Epithelial cell of esophagus (primary cell): ENCODE data around the gene ZNF19.
"Not testable (repeated sequence)": the region's sequence is repeated elsewhere in the genome, so short reads cannot be mapped to it uniquely, and the experiment has no call there.

Source experiments
- DNase-seq: peaks from one replicate; pipeline ENCODE4 v3.0.0; 2010; ENCODE audit warnings: low read depth
- H3K4me3 ChIP-seq: 2 replicates; pipeline ENCODE4 v1.5.1; 2011; ENCODE audit warnings: mild to moderate bottlenecking, low read length, control low read depth
- TF ChIP-seq, protein P1 (sequence below): IDR thresholded peaks from 2 replicates; pipeline ENCODE4 v1.5.1; 2011; ENCODE audit warnings: low read depth, mild to moderate bottlenecking, low read length, control low read depth, inconsistent platforms; ENCODE audit not compliant: insufficient read depth; ENCODE audit errors: missing control alignments

ZNF19 gene

DNA sequence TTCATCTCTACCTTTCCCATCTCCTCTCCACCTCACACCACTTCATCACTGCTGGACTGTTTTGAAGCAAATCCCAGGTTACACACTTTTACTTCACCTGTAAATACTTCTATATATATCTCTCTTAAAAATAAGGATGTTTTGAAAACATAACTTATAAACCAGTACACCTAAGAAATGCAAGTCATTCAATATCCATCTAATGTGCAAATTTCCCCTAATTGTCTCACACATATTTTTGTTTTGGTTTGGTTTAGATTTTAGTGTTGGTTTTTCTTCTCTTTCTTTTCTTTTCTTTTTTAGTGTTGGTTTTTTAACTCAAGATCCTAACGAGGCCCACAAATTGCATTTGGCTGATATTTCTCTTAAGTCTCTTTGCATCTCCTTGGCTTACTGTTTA lies 17.9 kb upstream of the ZNF19 start:
- TF ChIP-seq, protein P1, sequence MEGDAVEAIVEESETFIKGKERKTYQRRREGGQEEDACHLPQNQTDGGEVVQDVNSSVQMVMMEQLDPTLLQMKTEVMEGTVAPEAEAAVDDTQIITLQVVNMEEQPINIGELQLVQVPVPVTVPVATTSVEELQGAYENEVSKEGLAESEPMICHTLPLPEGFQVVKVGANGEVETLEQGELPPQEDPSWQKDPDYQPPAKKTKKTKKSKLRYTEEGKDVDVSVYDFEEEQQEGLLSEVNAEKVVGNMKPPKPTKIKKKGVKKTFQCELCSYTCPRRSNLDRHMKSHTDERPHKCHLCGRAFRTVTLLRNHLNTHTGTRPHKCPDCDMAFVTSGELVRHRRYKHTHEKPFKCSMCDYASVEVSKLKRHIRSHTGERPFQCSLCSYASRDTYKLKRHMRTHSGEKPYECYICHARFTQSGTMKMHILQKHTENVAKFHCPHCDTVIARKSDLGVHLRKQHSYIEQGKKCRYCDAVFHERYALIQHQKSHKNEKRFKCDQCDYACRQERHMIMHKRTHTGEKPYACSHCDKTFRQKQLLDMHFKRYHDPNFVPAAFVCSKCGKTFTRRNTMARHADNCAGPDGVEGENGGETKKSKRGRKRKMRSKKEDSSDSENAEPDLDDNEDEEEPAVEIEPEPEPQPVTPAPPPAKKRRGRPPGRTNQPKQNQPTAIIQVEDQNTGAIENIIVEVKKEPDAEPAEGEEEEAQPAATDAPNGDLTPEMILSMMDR = no peak
- no peak overlapping the region for H3K4me3 ChIP-seq
- no peak for DNase-seq

DNA sequence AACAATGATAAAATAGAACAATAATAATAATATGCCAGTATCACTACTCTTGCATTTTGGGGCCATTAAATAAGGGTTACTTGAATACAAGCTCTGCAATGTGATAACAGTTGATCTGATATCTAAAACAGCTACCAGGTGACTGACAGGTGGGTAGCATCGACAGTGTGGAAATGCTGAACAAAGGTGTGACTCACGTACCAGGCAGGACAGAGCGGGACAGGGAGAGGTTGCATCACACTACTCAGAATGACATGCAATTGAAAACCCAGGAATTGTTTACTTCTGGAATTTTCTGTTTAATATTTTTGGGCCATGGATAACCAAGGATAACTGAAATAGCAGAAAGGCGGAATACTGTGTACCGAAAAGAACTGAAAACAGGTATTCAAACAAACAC lies 15.8 kb upstream of the ZNF19 start:
- TF ChIP-seq, protein P1 = no peak
- DNase-seq = peak; percentile 79
- H3K4me3 ChIP-seq = no peak overlapping the region

DNA sequence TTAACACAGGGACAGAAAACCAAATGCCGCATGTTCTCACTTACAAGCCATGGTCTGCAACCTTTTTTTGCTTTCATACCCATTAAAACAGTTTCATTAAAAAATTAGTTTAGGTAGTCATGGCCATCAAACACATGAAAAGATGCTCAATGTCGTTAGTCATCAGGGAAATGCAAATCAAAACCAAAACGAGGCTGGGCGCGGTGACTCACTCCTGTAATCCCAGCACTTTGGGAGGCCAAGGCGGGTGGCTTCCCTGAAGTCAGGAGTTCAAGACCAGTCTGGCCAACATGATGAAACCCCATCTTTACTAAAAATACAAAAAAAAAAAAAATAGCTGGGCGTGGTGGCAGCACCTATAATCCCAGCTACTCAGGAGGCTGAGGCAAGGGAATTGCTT lies 14.9 kb upstream of the ZNF19 start:
- DNase-seq = peak; percentile 30
- H3K4me3 ChIP-seq = not testable (repeated sequence)

DNA sequence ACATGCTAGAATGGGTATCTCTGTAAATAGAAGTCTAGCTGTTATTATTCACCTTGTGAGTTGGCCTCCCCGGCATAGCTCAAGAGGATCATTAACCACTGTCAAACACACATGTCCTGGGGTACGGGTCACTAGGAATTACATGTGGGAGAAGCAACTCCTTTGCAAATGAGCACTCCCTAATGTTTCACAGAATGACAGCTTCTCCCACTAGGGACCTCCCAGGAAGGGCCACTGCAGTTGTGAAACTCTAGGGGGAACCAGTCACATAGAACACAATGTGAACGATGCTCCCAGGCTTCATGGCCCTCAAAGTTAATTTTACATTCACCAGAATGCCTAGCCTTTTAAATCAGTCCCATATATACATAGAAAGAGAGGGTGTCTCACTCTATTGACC lies 12.4 kb upstream of the ZNF19 start:
- no peak for DNase-seq
- TF ChIP-seq, protein P1 = no peak
- H3K4me3 ChIP-seq = no peak overlapping the region

DNA sequence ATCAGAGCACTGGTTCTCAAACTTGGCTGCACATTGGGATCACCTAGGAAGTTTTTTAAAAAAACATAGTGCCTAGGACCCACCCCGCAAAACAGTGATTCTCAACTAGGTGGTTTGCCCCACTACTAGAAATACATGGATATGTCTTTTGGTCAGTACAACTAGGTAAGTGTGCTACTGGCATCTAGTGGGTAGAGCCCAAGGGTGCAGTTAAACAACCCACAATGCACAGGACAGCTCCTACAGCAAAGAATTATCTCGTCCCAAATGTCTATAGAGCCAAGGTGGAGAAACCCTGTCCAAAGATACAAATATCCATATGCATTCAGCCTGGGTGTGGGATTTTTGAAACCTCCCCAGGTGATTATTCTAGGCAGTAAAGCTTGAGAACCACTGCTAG lies 11.8 kb upstream of the ZNF19 start:
- H3K4me3 ChIP-seq = no peak overlapping the region
- no peak for DNase-seq
- TF ChIP-seq, protein P1 = no peak

DNA sequence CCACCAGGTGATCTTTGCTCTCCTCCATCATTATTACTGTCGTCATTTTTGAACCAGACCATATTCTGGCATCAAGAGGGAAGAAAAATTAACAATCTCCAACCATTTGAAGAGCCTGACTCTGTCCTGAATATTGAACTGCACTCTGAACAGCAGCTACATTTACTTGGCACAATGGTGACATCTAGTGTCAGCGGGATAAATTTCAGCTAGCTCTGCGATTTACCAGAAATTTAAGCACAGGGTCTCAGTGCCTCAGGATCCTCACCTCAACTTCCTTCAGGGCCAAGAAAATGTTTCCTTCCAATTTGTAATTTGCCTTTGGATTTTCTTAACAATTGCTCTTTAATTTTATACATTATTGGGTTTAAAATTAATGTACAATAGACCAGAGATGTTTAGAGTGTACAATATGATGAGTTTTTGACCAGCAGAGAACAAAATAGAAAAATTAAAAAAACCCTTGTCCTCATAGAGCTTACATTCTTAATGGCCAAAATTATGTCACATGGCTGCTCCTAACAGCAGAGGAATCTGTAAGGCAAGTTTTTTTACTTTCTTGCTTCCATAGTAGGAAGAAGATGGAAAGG lies 10.7 kb upstream of the ZNF19 start:
- DNase-seq = peak; percentile 72
- TF ChIP-seq, protein P1 = peak; percentile 74
- H3K4me3 ChIP-seq = no peak overlapping the region

DNA sequence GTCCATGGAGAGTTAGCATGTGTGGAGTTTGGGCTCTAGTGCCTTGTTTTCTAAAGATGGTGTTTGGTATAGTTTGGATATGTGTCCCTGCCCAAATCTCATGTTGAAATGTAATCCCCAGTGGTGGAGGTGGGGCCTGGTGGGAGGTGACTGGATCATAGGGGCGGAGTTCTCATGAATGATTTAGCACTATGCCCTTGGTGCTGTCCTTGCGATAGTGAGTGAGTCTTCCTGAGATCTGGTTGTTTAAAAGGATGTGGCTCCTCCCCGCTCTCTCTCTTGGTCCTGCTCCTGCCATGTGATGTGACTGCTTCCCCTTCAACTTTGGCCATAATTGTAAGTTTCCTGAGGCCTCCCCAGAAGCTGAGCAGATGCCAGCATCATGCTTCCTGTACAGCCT lies 8.9 kb upstream of the ZNF19 start:
- DNase-seq = no peak
- no peak overlapping the region for H3K4me3 ChIP-seq
- TF ChIP-seq, protein P1 = no peak

DNA sequence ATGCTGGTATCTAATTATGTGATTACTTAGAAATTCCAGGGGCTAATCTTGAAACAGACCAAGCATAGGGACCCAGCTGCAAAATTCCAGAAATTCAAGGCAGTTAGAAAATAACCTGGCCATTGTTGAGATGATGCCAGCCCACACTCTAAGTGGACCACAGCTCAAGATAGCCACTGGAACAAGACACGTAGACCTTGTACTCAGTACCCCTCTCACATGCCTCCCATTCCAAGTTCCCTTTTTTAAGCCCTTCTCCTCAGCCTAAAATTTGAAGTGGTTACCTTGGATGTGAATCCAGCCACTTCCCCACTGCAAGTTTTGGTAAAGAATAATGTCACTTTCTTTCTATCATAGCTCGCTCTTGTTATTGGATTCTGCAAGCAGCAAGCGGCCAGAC lies 4.1 kb upstream of the ZNF19 start:
- no peak overlapping the region for H3K4me3 ChIP-seq
- TF ChIP-seq, protein P1 = no peak

More for the DNA sequence above, 4.1 kb upstream of the ZNF19 start:
- no peak for DNase-seq
